ENCODE results near the gene SRSF2.
"Not testable (repeated sequence)": the region's sequence is repeated elsewhere in the genome, so short reads cannot be mapped to it uniquely, and the experiment has no call there.

The SRSF2 gene

GRCh38 chr17:76737082-76737675 lies at the start of gene SRSF2:
Gene SRSF2 (minus strand): TSS chr17:76737331. CDS start chr17:76737160, 171 bp downstream.
- DNase-seq: peak; percentile 98

GRCh38 chr17:76784926-76785325 lies 47.8 kb upstream of the SRSF2 start:
- DNase-seq: no peak

- DNase-seq: no peak
Measured at GRCh38 chr17:76783146-76783545, 46.0 kb upstream of the SRSF2 start.

GRCh38 chr17:76781056-76781982 lies 44.2 kb upstream of the SRSF2 start:
- DNase-seq: no peak

- DNase-seq: no peak
Measured at GRCh38 chr17:76775021-76775600, 38.0 kb upstream of the SRSF2 start.

GRCh38 chr17:76772842-76773525 lies 35.9 kb upstream of the SRSF2 start:
- DNase-seq: no peak

- no peak for DNase-seq
Measured at GRCh38 chr17:76758570-76758969, 21.4 kb upstream of the SRSF2 start.

- DNase-seq: no peak
Measured at GRCh38 chr17:76757256-76757655, 20.1 kb upstream of the SRSF2 start.

- no peak for DNase-seq
Measured at GRCh38 chr17:76755285-76755684, 18.2 kb upstream of the SRSF2 start.

- no peak for DNase-seq
Measured at GRCh38 chr17:76753061-76753961, 16.2 kb upstream of the SRSF2 start.

- no peak for DNase-seq
Measured at GRCh38 chr17:76752006-76752405, 14.9 kb upstream of the SRSF2 start.

- DNase-seq: no peak
Measured at GRCh38 chr17:76751416-76751993, 14.4 kb upstream of the SRSF2 start.

GRCh38 chr17:76748657-76749056 lies 11.5 kb upstream of the SRSF2 start:
- DNase-seq: no peak

- DNase-seq: no peak
Measured at GRCh38 chr17:76747716-76748363, 10.7 kb upstream of the SRSF2 start.

- not testable (repeated sequence) for DNase-seq
Measured at GRCh38 chr17:76745785-76746184, 8.7 kb upstream of the SRSF2 start.

- no peak for DNase-seq
Measured at GRCh38 chr17:76744747-76745146, 7.6 kb upstream of the SRSF2 start.

- no peak for DNase-seq
Measured at GRCh38 chr17:76742958-76743357, 5.8 kb upstream of the SRSF2 start.

- no peak for DNase-seq
Measured at GRCh38 chr17:76740329-76741118, 3.4 kb upstream of the SRSF2 start.

GRCh38 chr17:76739568-76740115 lies 2.5 kb upstream of the SRSF2 start:
- not testable (repeated sequence) for DNase-seq

- no peak for DNase-seq
Measured at GRCh38 chr17:76738468-76738850, 1.3 kb upstream of the SRSF2 start.

All from NCI-H510A treated with DMSO at 0.1 percent for 48 hours (cell line).